HG03575 (cell line): ENCODE results near the gene NMB.

Experiments used
- ATAC-seq: cut with Tn5 transposase; IDR thresholded peaks from one replicate; pipeline ENCODE4 v1.9.1; 2021; ENCODE audit not compliant: unreplicated experiment, insufficient number of reproducible peaks, low FRiP score; ENCODE audit errors: extremely low read depth

The NMB gene

DNA sequence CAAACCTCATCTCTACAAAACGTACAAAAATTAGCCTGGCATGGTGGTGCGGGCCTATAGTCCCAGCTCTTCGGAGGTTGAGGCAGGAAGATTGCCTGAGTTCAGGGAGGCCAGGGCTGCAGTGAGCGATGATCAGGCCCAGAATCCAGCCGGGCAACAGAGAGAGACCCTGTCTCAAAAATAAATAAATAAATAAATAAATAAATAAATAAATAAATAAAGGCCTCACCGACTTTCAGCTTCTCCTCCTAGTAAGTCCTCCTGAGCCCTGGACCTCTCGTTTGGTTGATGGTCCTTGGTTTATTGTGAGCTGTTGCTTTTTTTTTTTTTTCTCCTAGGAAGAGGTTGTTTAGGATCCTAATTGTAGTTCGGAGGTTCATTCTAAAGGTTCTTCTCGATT is 29.0 kb downstream of the NMB start:
- ATAC-seq: no peak

DNA sequence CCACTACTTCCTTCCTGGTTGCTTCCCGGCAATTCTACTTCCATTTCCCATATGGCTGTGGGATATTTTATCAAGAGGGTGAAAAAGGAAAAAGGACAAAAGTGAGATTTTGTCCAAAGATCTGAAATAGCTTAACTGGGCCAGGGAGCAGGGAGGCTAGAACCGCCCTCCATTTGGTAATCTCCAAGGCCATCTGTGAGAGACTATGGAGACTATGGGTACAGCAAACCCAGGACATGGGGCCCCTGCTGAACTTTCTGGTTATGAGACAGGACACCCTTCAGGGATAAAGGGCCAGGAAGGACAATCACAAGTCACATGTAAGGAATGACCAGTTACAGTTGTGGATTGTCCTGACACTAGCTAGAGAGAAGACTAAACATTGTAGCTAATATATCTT is 32.9 kb downstream of the NMB start:
- no peak for ATAC-seq

DNA sequence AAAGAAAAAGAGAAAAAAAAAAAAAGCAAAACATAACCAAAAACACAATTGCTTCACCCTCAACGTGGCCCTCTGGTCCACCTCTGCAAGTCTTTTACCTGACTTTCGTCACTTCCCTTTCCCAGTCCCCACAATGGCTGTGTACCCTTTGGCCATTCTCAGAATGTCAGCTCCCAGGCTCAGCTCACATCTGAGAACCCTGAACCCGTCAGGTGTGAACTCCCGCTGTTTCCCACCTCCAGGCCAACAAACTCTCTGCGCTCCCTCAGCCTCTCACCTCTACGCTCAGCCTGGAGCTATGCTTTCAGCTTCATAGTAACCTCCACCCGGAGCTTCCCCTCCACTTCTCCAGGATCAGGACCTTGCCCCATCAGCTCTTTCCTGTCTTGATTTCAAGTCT is 33.6 kb downstream of the NMB start:
- no peak for ATAC-seq

DNA sequence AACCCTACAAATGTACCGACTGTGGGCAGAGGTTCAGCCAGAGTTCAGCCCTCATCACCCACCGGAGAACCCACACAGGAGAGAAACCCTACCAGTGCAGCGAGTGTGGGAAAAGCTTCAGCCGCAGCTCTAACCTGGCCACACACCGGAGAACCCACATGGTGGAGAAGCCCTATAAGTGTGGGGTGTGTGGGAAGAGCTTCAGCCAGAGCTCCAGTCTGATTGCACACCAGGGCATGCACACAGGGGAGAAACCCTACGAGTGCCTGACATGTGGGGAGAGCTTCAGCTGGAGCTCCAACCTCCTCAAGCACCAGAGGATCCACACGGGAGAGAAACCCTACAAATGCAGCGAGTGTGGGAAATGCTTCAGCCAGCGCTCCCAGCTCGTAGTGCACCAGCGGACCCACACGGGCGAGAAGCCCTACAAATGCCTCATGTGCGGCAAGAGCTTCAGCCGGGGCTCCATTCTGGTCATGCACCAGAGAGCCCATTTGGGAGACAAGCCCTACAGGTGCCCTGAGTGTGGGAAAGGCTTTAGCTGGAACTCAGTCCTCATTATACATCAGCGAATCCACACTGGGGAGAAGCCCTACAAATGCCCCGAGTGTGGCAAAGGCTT is 36.5 kb downstream of the NMB start:
- ATAC-seq: no peak

DNA sequence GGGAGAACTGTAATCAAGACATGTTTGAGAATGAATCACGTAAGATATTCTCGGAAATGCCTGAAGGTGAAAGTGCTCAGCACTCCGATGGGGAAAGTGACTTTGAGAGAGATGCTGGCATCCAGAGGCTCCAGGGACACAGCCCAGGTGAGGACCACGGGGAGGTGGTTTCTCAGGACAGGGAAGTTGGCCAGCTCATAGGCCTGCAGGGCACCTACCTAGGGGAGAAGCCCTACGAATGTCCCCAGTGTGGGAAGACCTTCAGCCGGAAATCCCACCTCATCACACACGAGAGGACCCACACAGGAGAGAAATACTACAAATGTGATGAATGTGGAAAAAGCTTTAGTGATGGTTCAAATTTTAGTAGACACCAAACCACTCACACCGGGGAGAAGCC is 37.4 kb downstream of the NMB start:
- ATAC-seq: no peak

DNA sequence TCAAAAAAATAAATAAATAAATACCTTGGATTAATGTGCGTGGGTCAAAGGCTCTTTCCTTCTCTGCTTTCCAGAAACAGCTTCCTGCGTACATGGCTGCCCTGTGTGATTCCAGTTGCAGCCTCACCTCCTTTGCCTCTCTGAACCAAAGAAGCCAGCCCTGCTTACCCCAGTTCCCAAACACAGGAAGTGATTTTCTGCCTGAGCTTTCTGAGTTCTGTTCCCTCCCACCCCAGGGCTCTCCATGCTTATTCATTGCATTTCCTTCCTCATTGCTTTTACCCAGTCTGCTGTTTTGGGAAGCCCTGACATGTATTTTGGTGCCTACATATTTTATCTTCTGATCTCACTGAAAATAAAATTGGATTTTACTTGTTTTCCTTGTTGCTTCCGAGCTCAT is 41.8 kb downstream of the NMB start:
- ATAC-seq: no peak

DNA sequence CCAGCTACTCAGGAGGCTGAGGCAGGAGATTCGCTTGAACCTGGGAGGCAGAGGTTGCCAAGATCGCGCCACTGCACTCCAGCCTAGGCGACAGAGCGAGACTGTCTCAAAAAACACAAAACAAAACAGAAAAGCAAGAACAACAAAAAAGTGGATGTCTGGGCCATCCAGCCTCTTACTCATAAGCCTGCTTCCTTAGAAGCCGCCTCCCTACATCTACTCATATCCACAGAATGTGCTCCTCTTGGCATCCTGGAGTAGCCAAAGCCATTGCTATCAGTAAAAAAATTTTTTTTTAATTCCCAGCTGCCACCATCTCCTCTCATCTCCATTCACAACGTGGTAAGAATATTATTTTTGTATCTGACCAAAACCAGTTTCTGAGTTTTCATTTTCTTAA is 46.4 kb downstream of the NMB start:
- no peak for ATAC-seq

DNA sequence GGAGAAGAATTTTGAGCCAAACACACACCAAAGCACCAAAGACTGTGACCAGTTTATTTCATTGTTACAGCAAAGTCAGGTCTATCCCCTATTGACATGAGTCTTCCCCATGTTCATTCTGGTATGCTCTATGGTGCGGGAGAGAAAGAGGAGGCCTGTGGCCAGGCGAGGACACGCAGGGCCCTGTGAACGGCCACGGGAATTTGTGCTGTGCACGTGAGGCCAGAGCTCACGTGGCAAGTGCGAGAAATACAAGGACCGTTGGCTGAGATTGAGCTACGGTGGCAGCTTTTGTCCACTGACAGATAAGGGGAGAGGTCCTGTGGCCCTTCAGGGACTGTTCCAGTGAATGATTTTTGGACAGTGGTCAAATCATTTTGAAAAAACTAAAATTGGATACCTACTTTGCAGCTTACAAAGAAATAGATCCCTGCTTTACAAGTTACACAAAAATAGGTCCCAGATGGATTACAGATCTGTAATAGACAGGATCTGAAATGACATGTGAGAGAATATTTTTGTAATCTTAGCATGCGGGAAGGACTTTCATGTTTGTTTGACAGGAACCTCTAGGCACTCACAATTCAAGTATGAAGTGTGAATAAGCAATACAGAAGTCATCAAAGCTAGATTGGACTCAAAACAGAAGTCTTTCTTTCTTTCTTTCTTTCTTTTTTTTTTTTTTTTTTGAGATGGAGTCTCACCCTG is 48.0 kb downstream of the NMB start:
- ATAC-seq: no peak

DNA sequence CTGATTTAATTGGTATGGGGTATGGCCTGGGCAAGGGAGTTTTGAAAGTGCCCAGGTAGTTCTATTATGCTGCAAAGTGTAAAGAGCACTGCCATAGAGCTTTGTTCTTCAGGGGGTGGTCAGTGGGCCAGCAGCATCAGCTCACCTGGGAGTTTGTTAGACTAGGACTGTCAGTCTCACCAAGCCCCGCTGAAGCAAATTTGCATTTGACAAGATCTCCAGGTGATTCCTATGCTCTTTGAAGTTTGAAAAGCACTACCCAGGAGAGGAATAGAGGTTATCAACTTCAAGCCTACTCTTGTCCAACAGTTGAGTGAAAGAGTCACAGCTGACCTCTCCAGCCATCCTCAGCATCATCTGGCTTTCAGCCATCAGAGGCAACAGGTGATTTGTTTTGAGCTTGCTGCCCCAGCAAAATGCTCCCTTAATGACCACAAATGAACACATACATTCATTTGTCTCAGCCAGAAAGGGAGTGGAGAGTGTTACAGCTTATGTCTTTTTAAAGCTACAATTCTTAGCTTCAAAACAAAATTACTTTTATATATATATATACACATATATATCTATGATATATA is 49.2 kb downstream of the NMB start:
- ATAC-seq: no peak

DNA sequence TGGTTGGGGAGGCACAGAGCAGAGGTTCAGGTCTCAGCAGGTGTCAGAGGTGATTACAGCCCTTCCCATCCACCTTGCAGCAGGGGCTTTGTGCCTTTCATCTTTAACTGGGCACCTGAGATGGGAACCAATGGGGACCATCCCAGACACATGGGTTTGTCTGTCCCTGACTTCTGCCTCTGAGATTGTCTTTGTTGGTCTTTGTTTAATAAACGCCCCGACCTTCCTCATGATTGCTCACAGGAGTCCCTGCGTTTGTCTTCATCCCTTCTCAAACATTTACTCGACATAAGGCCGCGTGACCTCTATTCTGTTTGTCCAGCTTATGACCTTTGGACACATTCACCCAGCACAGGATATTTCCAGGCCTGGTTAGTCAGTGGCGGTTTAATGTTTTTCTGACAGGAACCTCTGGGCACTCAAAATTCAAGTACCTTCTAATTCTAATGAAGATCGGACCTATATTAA is 51.3 kb downstream of the NMB start:
- no peak for ATAC-seq

DNA sequence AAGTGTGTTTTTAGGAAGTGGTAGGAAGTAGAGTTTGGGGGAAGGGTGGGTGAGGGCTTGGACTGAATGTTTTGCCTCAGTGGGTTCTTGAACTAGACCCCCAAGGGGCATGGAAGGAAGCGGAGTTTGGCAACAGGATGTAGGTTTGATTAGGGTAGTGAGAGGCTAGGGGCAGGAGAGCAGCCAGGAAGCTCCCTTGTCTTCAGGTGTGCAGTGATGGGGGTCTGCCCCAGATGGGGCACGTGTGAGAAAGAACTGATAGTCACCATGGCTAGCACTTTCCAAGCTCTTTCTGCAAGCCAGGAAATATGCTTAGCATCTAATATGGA is 52.5 kb downstream of the NMB start:
- ATAC-seq: no peak
